Epidermal melanocyte (primary cell): ENCODE results near the gene C11orf65.

Experiments used
- DNase-seq: peaks from one replicate; pipeline ENCODE4 v3.0.0; 2011; ENCODE audit warnings: low spot score; ENCODE audit not compliant: insufficient read length

The C11orf65 gene

GRCh38 chr11:108370990-108371389 lies 96.3 kb downstream of the C11orf65 start:
- DNase-seq, result no peak

- no peak for DNase-seq
These were observed 97.0 kb downstream of the C11orf65 start for GRCh38 chr11:108370315-108370714.

GRCh38 chr11:108369064-108369463 lies 98.3 kb downstream of the C11orf65 start:
- no peak for DNase-seq

DNA sequence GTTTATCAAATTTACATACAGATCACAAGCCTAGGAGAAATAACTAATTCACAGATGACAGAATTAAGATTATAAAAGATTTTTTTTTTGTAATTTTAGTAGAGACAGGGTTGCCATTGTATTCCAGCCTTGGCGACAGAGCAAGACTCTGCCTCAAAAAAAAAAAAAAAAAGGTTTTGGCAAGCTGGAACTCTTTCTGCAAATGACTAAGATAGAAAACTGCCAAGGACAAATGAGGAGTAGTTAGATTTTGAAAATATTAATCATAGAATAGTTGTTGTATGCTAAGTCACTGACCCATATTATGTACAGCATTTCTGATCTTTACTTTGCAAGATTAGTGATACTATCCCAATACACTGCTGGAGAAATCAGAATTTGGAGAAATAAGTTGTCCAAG lies 99.2 kb downstream of the C11orf65 start:
- no peak for DNase-seq

DNA sequence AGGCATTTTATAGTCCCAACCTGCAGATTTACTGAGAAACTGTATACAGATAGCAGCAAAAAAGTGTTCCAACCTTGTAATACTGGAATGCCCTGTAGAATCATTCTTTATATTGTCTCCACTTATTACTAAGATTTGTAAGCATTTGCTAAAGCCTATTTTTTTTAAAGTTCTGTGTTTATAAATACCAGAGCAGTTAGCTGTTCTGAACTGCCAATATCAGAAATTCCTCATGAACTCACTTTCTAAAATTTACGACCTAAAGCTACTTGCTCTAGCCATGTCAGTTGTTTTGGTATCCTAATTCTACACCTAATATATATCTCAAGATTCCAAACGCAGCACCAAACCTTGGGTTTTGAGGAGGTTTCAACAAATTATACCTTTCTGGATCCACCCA lies 103.2 kb downstream of the C11orf65 start:
- DNase-seq, result no peak

DNA sequence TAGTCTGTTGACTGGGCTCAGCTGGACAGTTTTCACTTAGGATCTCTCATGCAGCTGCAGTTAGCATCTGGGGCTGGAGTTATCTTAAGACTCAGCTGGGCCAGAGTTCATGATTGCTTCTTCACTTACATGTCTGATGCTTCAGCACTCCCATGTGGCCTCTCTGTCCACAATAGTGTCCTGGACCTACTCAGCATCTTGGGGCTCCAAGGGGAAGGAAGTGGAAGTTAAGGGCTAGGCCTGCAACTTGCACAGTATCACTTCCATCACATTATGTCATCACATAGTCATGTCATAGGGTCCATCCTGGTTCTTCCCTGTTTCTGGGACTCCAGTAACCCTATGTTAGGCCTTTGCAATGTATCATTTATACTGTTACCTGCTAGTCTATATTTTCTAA lies 115.9 kb downstream of the C11orf65 start:
- no peak for DNase-seq

GRCh38 chr11:108346451-108346850 lies 120.9 kb downstream of the C11orf65 start:
- no peak for DNase-seq

DNA sequence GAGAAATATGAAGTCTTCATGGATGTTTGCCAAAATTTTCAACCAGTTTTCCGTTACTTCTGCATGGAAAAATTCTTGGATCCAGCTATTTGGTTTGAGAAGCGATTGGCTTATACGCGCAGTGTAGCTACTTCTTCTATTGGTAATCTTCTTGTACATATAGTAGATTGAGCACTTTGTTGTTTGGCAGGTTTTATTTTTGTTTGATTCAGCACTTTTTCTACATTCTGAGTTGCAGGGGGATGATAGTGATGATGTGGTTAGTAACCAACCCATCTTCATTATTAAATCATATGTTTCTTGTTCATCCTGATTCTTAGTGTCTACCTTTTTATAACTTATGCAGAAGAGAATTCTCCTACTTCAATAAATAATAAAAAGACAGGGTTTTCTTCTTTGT lies 121.6 kb downstream of the C11orf65 start:
- DNase-seq, result no peak

DNA sequence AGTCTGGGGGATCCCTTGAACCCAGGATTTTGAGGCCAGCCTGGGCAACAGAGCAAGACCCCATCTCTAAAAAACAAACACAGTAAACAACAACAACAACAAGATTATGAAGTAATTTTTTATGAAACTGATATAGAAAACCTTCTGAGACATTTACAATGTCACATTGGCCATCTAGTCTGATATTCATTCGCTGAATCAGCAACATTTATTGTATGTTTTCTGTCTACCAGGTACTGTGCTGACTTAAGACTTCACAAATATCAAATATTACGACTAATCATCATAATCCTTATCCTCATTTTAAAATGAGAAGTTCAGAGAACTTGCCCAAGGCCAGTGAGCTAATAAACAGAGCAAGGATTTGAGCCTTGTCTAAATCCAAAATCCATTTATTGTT lies 123.6 kb downstream of the C11orf65 start:
- no peak for DNase-seq

- DNase-seq, result no peak
These were observed 125.7 kb downstream of the C11orf65 start for GRCh38 chr11:108341654-108342053.

DNA sequence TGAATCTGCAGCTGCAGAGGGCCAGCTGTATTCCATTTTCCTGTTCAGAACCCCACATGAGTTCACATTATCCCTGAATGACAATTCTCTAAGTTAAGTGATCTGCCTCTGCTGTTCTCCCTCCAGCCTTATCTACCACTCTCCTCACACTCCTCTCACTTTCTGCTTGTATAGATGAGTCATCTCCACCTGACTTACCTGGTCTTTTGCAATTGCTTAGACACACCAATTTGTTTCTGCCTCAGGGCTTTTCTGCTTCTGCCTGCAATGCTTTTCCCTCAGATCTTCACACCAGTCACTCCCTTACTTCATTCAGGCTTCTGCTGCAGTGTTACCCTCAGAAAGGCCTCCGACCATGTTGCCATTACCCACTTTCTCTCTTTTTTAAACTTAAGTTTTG lies 126.4 kb downstream of the C11orf65 start:
- no peak for DNase-seq

- no peak for DNase-seq
These were observed 128.6 kb downstream of the C11orf65 start for GRCh38 chr11:108338750-108339149.

DNA sequence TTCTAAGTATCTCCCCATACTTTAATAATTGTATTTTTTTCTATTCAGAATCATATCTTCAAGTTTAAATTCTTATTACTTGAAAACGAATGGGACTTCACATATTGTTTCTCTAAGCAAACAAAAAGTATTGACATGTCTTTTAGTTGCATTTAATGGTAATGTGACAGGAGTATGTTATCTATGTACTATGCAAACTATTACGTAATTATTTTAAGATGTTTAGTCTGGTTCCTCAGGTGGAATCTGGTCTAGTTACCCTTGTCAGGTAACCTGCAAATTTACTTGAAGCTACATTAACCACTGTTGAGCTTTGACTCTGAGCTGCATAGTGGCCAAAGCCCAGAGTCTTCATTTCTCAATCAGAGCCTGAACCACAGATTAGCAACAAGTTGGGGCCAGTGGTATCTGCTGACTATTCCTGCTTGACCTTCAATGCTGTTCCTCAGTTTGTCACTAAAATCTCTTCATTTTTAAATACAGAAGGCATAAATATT lies 133.9 kb downstream of the C11orf65 start:
- DNase-seq, result no peak
